Measurements from ENCODE around the gene PSMG4. TPM values are rescaled to one million over a fixed set of nuclear protein-coding genes. Genes with fewer than 3 reads are reported as not detected.

PSMG4 gene
- total RNA-seq, 1 donor from 2014 or later = 16.9 TPM

- peak; percentile 66 for DNase-seq
- Histone ChIP-seq H3K27ac (no peak overlapping the region), H3K9me3 (no peaks in the 10 kb centered on the region), H3K4me3 (no peak overlapping the region), H3K27me3 (no peaks in the 10 kb centered on the region), H3K4me1 (peaks cover 22% of the 10 kb centered on the region), H3K36me3 (peaks cover 8% of the 10 kb centered on the region)
- intact Hi-C loops (cut with DNase I) = loop anchor here (5.0 kb wide), 1 partner anchor 443 kb away; no protein-coding TSS in a partner anchor
- ATAC-seq = peak; percentile 15
- TF ChIP-seq CTCF (IDR thresholded peaks at IDR 0.05) = no peak
These were observed 25.7 kb downstream of the PSMG4 start for GRCh38 chr6:3284436-3284876.

DNA sequence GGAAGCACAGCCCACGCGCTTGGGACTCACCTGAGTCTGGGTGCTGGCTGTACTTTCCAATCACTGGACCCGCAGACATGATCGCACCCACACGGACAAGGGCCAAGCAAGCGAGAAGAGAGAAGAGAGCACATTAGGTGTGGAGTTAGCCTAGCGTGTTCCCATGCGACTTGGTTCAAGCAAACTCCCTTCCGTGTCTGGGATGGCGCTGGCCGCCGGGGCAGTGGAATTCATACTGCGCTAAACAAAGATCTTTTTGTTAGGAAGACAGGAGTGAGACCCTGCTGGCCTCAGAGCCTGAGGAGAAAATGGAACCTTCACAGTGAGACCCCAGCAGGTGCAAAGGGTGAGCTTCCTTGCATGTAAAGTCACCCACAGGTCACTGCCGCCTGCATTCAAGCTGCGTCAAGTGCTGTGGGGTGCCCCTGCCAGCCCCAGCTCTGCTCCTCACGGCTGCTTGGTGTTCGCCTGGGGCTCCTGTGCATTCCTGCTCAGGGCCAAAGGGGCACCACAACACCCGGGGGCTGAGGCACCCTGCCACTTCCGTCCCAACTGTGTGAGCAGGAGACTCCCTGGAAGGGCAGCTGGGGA, 26.4 kb downstream of the PSMG4 start:
- Histone ChIP-seq H3K4me1 (peaks cover 19% of the 10 kb centered on the region), H3K9me3 (no peaks in the 10 kb centered on the region), H3K36me3 (peaks cover 8% of the 10 kb centered on the region), H3K27ac (no peak overlapping the region), H3K4me3 (no peak overlapping the region), H3K27me3 (no peaks in the 10 kb centered on the region)
- intact Hi-C loops (cut with DNase I) = no loop called here
- DNase-seq (peak; percentile 57), ATAC-seq (no peak)
- no peak for TF ChIP-seq CTCF (IDR thresholded peaks at IDR 0.05)

- no peak for TF ChIP-seq CTCF (IDR thresholded peaks at IDR 0.05)
- ATAC-seq = no peak
- H3K4me3 ChIP-seq = no peak overlapping the region
- intact Hi-C loops (cut with DNase I) = no loop called here
- peaks cover 19% of the 10 kb centered on the region for H3K4me1 ChIP-seq
- peaks cover 8% of the 10 kb centered on the region for H3K36me3 ChIP-seq
- DNase-seq = peak; percentile 37
- no peak overlapping the region for H3K27ac ChIP-seq
- no peaks in the 10 kb centered on the region for H3K27me3 ChIP-seq
- H3K9me3 ChIP-seq = no peaks in the 10 kb centered on the region
These were observed 27.0 kb downstream of the PSMG4 start for GRCh38 chr6:3285732-3286131.

DNA sequence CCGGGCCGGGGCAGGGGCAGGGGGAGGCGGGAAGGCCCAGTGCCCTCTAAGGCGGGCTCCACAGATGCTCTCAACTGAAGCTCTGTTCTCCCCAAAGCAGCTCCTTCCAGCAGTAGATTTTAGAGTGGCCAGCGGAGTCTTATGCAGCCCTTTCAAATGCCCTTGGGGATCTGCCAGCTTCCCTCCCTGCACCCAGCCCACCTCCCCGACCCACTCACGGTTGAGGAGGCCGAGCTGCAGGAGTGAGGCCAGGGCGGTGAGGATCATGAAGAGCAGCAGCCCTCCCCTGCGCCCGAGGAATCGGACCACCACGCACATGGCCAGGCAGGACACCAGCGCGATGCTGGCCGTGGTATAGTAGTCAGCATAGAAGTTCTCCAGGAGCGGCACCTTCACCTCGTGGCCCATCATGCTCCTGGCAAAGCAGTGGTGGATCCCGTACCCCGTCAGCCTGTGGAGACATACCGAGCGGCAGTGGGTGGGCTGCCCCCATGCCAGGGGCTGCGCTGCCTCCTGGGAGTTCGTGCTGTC, 28.0 kb downstream of the PSMG4 start:
- Histone ChIP-seq H3K27ac (no peak overlapping the region), H3K36me3 (peaks cover 8% of the 10 kb centered on the region), H3K9me3 (no peaks in the 10 kb centered on the region), H3K4me3 (no peak overlapping the region), H3K4me1 (peaks cover 12% of the 10 kb centered on the region), H3K27me3 (no peaks in the 10 kb centered on the region)
- intact Hi-C loops (cut with DNase I) = no loop called here
- ATAC-seq = no peak
- TF ChIP-seq CTCF (IDR thresholded peaks at IDR 0.05) = no peak
- no peak for DNase-seq

DNA sequence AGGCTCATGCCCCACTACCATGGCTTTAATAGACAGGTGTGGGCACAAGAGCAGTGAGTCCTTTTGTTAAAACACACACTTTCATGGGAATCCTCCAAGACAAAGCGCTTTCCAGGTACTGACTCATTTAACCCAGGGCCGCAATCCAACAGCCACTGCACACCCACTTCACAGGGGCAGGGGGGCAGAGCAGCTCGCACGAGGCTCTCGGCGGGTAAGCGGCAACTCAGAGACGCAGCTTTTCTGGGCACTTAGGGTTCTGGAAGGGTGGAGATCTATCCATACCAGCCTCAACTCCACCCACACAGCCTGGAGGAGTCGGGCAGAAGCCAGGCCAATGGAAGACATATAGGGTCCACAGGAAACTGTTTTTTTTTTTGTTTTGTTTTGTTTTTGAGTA, 28.6 kb downstream of the PSMG4 start:
- H3K27me3 ChIP-seq = no peaks in the 10 kb centered on the region
- H3K4me3 ChIP-seq = no peak overlapping the region
- intact Hi-C loops (cut with DNase I) = no loop called here
- no peak for DNase-seq
- H3K36me3 ChIP-seq = peaks cover 8% of the 10 kb centered on the region
- H3K27ac ChIP-seq = no peak overlapping the region
- no peak for ATAC-seq
- peaks cover 6% of the 10 kb centered on the region for H3K4me1 ChIP-seq
- no peak for TF ChIP-seq CTCF (IDR thresholded peaks at IDR 0.05)
- H3K9me3 ChIP-seq = no peaks in the 10 kb centered on the region
